Fibroblast of skin of scalp (primary cell): Measurements from ENCODE around the gene ANO10.
"Not testable (repeated sequence)": the region's sequence is repeated elsewhere in the genome, so short reads cannot be mapped to it uniquely, and the experiment has no call there.

Source experiments
- DNase-seq: peaks from one replicate; pipeline ENCODE4 v3.0.0-alpha.2; 2013

Gene ANO10

DNA sequence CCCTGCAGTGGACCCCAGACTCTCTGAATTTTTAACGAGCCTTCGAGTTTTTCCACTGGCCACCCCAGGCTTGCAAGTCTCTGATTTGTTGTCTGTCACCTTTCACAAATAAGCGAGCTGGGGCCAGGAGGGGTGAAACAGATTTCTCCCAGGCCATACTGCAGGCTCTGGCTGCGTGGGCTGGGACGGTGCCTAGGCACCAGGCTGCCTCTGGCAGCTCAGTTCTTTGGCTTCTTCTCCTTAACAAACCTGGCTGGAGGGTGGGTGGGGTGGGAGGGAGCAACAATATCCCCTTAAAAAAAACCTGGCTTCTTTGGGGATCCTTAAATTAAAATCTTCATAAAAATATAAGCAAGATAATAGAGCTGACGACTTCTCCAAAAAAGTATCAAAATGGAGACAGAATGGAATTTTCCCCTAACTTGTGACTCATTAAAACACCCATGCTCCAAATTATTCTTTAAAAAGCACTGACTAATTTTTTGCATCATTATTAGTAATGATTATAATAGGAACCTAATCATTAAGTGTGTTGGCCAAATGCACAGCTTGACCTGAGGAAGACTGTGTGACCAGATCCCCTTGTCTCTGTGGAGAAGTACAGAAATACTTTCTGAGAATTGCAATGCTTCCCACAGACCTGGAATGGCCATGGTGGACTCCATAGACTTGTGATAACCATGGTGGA, 251.4 kb downstream of the ANO10 start:
- DNase-seq, result no peak

GRCh38 chr3:43369404-43370292, 252.2 kb downstream of the ANO10 start:
- no peak for DNase-seq

DNA sequence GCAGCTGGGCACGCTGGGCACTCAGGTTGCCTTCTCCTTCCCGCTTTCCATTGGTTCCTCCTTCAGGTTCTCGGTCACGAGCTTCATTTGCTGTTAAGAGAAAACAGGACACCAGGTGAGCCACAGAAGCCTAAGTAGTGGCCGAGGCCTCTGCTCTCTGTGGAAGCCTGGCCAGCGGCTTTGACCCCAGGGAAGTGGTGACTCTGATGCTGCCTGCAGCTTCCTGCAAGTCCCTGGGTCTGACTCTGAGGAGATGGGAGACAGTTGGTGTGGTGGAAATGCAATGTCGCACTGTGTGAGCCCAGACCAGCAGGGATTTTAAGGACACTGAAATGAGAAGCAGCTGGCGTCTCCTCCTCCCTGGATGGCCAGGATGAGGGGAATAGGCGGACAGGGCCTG, 254.9 kb downstream of the ANO10 start:
- no peak for DNase-seq

- no peak for DNase-seq
Observed at GRCh38 chr3:43366481-43366880, 255.3 kb downstream of the ANO10 start.

DNA sequence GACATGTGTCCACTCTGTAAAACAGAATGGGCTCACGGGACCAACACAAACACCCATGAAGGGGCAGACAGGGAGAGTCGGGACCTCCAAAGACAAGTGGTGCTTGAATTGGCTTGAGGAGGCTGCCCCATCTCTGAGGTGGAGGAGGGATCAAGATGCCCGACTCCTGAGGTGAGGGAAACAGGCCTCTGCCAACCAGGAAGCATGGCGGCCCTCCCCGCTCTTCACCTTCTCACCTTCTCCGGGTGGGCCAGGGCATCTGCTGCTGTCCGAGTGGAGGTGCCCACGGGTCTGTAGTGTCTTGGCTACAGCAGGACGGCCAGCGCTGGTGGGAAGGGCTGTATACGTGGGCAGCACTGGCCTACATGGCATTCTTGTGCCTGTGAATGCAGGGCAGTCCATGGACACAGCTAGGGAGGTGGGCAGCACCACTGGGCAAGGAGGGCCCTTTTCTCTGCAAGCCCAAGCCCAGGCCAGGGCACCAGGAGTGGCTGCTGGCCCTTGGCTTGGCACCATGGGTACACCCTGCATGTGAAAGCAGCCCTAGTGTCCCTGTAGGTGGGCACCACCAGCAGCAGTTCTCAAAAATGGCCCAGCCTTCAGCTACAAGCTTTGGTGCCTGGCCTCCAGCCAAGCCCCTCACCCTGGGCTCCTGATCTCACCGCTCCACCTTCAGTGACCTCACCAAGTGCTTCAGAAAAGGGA, 256.1 kb downstream of the ANO10 start:
- DNase-seq, result no peak

DNA sequence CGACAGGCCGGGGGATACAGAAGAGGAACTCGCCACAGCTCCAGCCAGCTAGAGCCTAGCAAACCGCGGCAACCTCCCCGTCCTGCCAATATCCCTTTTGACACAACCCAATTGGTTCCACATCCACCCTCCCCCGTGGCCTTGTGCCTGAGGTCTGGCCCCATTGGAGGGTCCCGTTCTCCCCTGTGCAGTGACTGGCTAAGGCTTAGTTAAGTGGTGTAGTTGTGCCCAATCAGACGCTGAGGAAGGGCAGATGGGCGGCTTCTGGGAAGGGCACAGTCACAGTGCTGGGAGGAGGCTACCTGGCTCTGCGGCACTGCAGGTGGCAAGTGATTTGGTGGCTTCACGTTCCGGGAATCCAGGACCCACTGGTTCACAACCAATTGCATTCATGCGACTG, 256.9 kb downstream of the ANO10 start:
- DNase-seq, result no peak

GRCh38 chr3:43364494-43364893, 257.3 kb downstream of the ANO10 start:
- no peak for DNase-seq

DNA sequence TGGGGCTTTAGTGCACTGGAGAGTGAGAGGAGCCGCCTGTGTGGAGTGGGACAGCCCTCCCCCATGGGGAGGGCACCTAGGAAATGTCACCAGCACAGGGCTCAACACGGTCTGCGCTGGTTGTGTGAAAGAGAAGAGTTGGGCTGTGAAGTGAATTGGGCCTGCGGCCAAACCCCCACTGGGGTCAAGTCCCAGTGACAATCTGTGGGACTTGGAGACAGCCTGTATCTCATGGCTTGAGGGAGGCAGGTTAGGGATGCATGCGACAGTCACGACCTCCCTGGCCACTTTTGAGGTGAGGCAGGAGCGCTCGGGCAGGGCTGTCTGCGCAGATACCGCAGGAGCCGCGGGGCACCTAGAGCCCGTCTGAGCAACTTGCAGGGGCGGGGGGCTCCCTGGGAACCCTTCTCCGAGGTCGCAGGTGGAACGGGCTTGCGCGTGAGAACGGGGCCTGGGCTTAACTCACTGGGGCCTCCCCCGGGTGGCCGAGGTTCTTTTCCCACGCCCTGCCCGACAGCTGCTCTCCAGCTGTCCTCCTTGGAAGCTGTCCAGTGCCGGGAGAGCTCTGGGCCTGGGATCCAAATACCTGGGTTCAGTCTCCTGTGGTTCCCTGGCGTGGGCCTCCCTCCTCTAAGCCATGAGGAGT, 258.1 kb downstream of the ANO10 start:
- DNase-seq, result peak; percentile 26

- no peak for DNase-seq
Observed at GRCh38 chr3:43362961-43363360, 258.9 kb downstream of the ANO10 start.

DNA sequence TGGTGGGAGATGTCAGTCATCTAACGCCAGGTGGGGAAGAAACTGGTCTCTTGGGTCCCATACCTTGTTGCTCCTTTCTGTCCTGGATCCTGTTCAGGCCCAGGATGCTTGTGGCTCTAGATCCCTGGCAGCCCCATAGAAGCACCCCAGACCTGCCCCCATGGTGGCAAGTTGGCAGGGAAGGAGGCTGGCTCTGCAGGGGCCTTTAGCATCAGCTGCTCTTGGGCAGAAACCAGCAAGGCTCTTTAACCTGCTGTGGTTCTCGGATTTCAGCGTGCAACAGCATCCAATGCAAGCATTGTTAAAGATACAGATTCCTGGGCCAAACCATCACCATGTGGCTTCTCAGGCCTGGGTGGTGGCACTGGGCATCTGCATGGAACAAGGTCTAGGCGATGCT, 259.6 kb downstream of the ANO10 start:
- no peak for DNase-seq

GRCh38 chr3:43361077-43361476, 260.7 kb downstream of the ANO10 start:
- no peak for DNase-seq

DNA sequence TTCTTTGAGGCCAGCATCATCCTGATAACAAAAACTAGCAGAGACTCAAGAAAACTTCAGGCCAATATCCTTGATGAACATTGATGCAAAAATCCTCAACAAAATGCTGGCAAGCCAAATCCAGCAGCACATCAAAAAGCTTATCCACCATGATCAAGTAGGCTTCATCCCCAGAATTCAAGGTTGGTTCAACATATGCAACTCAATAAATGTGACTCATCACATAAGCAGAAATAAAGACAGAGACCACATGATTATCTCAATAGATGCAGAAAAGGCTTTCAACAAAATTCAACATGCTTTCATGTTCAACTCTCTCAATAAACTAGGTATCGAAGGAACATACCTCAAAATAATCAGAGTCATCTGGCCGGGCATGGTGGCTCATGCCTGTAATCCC, 265.8 kb downstream of the ANO10 start:
- DNase-seq, result not testable (repeated sequence)

DNA sequence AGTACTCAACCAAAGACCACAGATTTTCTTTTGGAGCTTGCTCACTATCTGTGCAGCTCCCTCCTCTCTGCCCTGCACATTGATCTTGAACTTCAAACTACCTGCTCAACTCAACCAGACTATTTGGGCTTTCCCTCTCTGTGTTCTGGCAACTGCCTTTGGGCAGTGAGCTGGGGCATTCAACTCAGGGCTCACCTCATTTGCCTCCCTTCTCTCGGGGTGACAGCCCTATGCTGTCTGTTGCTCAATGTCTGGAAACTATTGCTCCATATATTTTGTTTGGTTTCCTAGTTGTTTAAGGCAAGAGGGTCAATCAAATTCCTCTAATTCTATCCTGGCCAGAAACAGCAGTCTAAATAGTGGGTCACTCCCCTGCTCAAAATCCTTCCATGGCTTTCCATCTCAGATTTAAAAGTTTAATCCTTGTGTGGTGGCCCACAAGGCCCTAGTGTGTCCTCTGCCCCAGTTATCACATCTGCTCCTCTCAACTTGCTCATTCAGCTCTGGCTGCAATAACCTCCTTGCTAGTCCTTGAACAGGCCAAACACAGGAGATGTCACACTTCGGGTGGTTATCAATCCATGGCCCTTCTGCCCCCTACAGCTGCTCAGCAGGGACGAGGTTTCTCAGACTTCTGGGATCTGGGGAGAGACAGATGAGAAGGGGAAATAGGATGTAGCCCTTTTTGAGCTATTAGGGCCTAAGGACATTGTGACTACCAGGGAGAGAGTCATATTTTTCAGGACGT, 267.7 kb downstream of the ANO10 start:
- no peak for DNase-seq

DNA sequence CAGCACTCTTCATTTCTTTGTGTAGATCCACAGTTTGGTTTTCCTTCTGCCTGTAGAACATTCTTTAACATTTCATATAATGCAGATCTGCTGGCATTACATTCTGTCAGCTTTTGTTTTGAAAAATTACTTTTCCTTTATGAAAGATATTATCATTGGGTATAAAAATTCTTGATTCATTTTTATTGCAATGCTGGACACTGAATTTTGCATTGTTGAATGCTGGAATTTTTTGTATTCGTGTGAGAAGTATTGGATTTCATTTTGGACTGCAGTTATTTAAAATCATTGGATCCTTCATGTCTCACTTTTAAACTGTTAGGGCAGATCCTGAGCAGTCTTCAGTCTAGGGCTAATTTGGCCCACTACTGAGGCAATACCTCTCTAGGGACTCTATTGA, 268.4 kb downstream of the ANO10 start:
- no peak for DNase-seq

- peak; percentile 12 for DNase-seq
Observed at GRCh38 chr3:43349716-43350115, 272.1 kb downstream of the ANO10 start.

GRCh38 chr3:43348852-43349574, 272.8 kb downstream of the ANO10 start:
- DNase-seq, result no peak

GRCh38 chr3:43348350-43348749, 273.5 kb downstream of the ANO10 start:
- no peak for DNase-seq

GRCh38 chr3:43347774-43348173, 274.0 kb downstream of the ANO10 start:
- no peak for DNase-seq

DNA sequence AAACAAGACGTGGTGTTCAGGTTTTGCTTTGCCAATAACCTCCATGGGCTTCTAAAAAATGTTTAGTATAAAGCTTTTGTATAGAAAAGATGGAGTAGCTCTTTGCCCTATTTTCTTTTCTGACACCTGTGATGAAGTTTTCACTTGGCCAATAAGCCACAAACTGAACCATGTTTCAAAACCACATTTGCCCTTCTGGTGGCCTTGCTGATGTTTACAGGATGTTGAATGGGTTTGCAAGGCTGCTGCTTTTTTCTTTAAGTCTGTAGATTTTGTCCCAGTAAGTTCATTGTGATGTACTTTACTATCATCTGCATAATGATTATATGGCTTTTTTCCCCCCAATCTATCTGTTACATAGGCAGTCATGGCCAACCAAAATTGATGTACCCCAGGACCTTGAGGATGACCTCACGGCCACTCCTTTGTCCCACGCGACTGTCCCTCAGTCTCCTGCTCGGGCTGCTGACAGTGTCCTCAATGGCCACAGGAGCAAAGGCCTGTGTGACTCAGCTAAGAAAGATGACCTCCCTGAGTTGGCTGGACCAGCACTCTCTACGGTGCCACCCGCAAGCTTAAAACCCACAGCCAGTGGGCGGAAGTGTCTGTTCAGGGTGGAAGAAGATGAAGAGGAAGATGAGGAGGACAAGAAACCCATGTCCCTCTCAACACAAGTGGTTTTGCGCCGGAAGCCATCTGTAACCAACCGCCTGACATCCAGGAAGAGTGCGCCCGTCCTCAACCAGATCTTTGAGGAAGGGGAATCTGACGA, 274.6 kb downstream of the ANO10 start:
- DNase-seq, result no peak

DNA sequence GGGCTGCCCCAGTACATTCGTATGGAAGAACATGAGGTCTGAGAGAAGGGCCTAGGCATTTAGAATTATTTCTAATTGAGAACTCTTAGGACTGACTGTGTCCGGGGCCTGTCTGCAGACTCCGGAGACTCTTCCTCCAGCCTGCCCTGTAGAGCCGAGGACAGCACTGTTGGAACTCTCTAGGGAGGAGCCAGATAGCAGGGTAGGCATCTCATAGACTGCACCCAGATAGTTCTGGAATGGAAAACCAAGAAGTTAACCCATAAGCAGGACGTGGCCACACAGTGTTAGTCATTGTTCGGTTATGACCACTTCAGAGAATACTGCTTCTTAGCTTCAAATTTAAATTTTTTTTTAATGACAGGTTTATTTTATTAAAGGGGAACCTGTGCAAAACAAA, 275.9 kb downstream of the ANO10 start:
- peak; percentile 66 for DNase-seq

DNA sequence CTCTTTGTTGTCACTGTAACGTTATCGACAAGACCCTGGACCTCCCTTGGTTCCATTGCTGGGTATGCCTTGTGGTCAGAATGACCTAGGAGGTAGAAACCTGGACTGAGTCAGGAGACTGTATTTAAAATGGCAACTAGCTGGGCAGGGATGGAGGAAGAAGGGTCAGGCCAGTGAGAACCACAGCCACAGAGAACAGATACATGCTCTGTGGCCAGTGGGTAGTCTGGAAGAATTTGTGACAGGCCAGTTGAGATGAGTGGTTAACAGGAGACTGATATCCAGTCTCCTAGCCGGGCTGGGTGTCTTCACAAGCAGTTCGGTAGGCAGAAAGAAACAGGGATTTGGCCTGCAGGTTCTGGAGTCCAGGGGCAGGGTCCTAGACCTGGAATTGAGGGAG, 276.6 kb downstream of the ANO10 start:
- no peak for DNase-seq
